ENCODE measurements around the gene MRPS11. TPM values are rescaled to one million over a fixed set of nuclear protein-coding genes. Genes with fewer than 3 reads are reported as not detected.

The MRPS11 gene
- total RNA-seq, 1 donor = 28.8 TPM

DNA sequence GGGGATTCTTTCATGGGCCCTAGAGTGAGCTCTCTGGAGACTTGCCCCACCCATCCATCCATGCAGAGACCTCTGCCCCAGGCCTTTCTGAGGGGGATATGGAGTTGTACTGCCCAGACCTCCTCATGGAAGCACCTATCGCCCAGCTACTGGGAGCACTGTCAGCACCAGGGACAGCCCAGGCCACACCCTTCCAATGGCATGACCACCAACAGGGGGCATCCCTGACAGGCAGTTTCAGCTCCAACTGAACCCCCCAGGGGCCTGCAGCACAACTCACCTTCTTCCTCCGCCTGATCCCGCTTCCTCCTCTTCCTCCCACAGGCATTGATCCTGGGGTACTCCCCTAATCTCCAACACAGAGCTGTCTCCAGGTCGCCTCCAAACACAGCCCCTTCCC lies 21.8 kb downstream of the MRPS11 start:
- H3K4me3 ChIP-seq (ENCODE audit: low read depth, low read length) = no peak overlapping the region
- no peak for DNase-seq (ENCODE audit: low read depth)
- TF ChIP-seq, protein P1, sequence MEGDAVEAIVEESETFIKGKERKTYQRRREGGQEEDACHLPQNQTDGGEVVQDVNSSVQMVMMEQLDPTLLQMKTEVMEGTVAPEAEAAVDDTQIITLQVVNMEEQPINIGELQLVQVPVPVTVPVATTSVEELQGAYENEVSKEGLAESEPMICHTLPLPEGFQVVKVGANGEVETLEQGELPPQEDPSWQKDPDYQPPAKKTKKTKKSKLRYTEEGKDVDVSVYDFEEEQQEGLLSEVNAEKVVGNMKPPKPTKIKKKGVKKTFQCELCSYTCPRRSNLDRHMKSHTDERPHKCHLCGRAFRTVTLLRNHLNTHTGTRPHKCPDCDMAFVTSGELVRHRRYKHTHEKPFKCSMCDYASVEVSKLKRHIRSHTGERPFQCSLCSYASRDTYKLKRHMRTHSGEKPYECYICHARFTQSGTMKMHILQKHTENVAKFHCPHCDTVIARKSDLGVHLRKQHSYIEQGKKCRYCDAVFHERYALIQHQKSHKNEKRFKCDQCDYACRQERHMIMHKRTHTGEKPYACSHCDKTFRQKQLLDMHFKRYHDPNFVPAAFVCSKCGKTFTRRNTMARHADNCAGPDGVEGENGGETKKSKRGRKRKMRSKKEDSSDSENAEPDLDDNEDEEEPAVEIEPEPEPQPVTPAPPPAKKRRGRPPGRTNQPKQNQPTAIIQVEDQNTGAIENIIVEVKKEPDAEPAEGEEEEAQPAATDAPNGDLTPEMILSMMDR (IDR thresholded peaks at IDR 0.05; ENCODE audit: insufficient read depth, low read length) = no peak

GRCh38 chr15:88490036-88490435 lies 22.5 kb downstream of the MRPS11 start:
- DNase-seq (ENCODE audit: low read depth) = no peak
- TF ChIP-seq, protein P1 (IDR thresholded peaks at IDR 0.05; ENCODE audit: insufficient read depth, low read length) = no peak
- H3K4me3 ChIP-seq (ENCODE audit: low read depth, low read length) = no peak overlapping the region

DNA sequence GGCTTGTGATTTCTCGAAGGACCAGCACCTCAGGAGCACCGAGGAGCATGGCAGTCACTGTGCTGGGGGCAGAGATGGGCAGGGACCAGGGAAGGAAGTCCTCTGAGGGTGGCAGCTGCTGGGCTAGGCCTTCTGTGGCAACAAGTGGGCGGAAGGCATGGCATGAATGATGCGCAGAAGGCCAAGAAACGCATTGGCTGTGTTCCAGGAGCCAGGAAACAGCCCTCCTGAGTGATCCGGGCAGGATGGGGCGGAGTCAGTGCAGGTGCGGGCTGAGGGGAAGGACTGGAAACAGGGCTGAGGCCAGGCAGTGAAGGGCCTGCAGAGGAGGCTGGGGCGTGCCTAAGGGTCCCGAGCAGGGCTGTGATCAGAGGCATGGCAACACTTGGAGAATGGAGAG lies 23.6 kb downstream of the MRPS11 start:
- H3K4me3 ChIP-seq (ENCODE audit: low read depth, low read length) = no peak overlapping the region
- TF ChIP-seq, protein P1 (IDR thresholded peaks at IDR 0.05; ENCODE audit: insufficient read depth, low read length) = no peak
- DNase-seq (ENCODE audit: low read depth) = no peak

DNA sequence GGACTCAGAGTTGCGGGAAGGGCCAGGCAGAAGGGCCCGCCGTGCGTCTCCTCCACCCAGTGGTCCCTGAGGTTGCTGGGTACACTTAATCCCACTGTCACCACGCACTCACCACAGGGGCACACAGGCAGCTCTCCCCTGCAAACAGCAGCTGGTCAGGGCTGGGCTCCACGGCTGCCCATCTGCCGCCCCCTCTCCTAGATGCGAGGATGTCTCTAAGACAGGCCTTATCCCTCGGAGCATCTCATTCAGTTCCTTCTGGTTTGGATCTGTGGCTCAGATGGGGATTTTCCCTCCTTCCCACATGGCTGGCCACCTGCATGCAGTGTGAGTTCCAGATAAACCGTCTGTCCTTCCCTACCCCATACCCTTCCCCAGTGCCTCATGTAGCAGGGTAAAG lies 26.3 kb downstream of the MRPS11 start:
- TF ChIP-seq, protein P1 (IDR thresholded peaks at IDR 0.05; ENCODE audit: insufficient read depth, low read length) = no peak
- DNase-seq (ENCODE audit: low read depth) = no peak
- H3K4me3 ChIP-seq (ENCODE audit: low read depth, low read length) = no peak overlapping the region

DNA sequence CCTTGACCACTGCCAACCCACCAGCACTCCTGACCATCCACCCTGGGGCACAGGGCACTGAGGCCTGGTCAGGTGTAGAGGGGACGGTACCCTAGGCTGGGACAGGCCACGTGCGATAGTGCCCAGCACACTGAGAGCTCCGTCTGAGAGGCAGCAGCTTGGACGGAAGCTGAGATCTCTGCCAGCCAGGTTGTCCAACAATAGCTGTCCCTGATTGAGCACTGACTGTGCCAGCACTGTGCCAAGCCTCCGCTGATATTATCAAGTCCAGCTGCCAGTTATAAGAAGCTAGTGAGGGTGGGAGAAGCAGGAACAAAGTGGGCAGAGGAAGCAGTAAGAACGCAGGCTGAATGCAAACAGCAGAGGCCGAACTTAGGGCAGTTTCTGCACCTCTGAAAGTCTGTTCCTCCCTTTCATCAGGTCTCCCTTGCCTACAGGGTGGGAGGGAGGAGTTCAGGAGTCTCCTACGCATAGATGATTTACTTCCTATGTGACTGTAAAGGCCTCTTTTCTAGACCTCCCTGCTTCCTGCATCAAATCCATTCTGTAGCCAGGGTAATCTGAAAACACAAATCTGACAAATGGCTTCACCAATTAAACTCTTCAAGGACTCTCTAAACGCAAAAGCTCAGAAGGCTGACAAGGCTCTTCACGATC lies 29.7 kb downstream of the MRPS11 start:
- DNase-seq (ENCODE audit: low read depth) = no peak
- H3K4me3 ChIP-seq (ENCODE audit: low read depth, low read length) = no peak overlapping the region
- TF ChIP-seq, protein P1 (IDR thresholded peaks at IDR 0.05; ENCODE audit: insufficient read depth, low read length) = no peak

DNA sequence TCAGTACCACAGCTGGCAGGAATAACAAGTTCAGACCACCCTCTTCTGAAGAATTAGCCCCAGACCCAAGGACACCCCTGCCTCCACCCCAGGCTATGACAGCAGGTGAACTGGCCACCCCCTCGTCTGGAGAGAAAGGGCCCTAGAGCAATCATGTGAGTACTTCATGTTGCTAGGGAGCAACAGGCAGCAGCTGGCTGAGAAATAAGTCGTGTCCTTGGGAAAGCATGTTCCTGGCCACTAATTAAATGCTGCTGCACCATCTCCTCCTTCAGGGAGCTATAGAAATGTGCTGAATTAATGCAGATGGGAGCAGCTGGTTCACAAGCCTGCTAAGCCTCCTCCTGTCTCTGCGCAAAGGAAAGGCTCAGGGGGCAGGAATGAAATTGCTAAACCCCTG lies 31.5 kb downstream of the MRPS11 start:
- no peak overlapping the region for H3K4me3 ChIP-seq (ENCODE audit: low read depth, low read length)
- no peak for DNase-seq (ENCODE audit: low read depth)
- TF ChIP-seq, protein P1 (IDR thresholded peaks at IDR 0.05; ENCODE audit: insufficient read depth, low read length) = no peak

DNA sequence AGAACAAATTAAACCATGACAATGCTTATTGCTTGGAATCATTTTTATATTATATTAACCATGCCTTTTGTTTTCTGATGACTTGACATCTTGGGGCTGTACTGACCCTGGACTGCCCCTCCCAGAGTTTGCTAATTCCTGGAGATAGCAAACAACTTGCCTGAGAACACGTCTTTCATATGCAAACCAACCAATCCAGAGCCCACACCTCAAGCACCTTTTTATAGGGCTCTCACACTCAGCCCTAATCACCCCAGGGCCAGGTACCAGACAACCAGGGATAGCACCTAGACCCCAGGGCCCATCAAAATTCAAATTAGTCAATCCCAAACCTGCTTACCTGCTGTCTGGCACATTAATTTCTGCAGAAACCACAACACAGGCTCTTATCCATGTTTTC lies 36.9 kb downstream of the MRPS11 start:
- H3K4me3 ChIP-seq (ENCODE audit: low read depth, low read length) = no peak overlapping the region
- DNase-seq (ENCODE audit: low read depth) = no peak
- TF ChIP-seq, protein P1 (IDR thresholded peaks at IDR 0.05; ENCODE audit: insufficient read depth, low read length) = no peak

All from fibroblast of the aortic adventitia (primary cell).